Prostate gland (tissue), 2 donors: ENCODE results near the gene GNAQ.

Source experiments
- CTCF ChIP-seq, 4 experiments: fragments of 200-600 bp in 2 of 4; fragments of 450-650 bp in 2 of 4; sonication (generic) in 2 of 4; IDR thresholded peaks; 1 replicate in 3 of 4; 2 replicates in 1 of 4; pipeline ENCODE4 v1.5.1; 2016 to 2019; ENCODE audit warnings: antibody characterized with exemption in 4 of 4, mild to moderate bottlenecking in 2 of 4, moderate library complexity in 2 of 4
- POLR2A ChIP-seq: fragments of 450-650 bp; IDR thresholded peaks from one replicate; pipeline ENCODE4 v1.6.1; 2016; ENCODE audit warnings: antibody characterized with exemption, mild to moderate bottlenecking
- POLR2AphosphoS5 ChIP-seq: sonication (generic); formaldehyde crosslinking; IDR thresholded peaks from one replicate; pipeline ENCODE4 v1.6.1; 2017; ENCODE audit warnings: antibody characterized with exemption

- no peak for TF ChIP-seq CTCF (IDR thresholded peaks at IDR 0.05)
- TF ChIP-seq POLR2AphosphoS5 = no peak
- no peak for TF ChIP-seq POLR2A
Observed at GRCh38 chr9:77785341-77785740, 246.3 kb downstream of the GNAQ start.
